ENCODE data around the gene PSD.

Gene PSD

DNA sequence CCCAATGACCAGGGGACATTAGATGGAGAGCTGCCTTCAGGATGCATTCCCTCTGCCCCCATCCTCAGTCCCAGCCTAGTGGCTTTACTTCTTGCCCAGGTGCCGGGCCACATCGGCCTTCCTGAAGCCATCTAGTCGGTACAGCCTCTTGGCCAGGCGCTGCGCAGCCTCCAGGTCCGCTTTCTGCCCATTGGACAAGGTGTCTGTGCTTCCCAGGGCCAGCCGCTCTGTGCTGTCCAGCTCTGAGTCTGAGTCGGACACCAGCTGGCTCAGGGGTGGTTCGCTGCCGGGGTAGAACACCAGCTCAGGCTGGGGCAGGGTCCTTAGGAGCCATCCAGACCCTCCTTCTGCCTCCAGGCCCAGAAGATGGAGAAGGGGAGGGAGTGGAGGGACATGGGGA is 6.3 kb downstream of the PSD start:
- TF ChIP-seq, protein P1, sequence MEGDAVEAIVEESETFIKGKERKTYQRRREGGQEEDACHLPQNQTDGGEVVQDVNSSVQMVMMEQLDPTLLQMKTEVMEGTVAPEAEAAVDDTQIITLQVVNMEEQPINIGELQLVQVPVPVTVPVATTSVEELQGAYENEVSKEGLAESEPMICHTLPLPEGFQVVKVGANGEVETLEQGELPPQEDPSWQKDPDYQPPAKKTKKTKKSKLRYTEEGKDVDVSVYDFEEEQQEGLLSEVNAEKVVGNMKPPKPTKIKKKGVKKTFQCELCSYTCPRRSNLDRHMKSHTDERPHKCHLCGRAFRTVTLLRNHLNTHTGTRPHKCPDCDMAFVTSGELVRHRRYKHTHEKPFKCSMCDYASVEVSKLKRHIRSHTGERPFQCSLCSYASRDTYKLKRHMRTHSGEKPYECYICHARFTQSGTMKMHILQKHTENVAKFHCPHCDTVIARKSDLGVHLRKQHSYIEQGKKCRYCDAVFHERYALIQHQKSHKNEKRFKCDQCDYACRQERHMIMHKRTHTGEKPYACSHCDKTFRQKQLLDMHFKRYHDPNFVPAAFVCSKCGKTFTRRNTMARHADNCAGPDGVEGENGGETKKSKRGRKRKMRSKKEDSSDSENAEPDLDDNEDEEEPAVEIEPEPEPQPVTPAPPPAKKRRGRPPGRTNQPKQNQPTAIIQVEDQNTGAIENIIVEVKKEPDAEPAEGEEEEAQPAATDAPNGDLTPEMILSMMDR (IDR thresholded peaks at IDR 0.05) = no peak
- no peak for TF ChIP-seq ZFX (IDR thresholded peaks at IDR 0.05; ENCODE audit: borderline replicate concordance)
- H3K27ac ChIP-seq = no peak overlapping the region

DNA sequence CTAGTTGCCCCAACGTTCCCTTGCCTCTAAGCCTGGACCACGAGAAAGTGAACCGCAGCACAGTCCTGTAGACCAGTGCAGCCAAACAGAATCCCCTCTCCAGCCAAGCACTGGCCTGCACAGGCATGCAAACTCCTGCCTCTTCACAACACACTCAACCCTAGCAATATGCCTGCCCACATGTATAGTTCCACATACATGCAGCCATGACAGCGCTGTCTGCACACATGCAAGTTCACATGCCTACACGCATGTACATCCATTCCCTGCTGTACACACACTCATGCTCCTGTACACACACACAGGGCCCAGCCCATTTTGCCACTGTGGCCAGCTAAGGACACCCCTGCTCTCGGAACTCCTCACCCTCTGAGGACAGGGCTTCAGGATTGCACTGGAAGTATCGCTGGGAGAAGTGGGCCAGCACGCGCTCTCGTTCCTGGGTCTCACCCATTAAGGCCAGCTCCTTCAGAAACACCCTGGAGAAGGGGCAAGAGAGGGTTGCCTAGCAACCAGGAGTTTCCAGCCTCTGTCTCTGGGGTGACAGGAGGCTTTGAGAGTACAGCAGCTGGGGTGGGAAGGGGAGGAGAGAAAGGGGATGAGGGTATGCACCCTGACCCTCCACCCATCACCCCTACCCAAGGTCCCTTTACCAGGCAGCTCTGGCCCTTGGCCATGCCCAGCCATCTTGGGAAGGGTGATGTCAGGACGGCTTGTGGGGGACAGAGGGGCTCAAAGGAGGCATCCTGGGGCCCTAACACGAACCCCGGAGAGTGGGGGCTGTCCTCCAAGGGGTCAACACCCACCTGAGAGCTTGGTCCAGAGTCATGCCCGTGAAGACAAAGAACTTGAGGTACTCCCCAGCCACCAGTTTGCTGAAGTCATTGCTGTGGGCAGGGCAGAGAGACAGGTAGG is 7.0 kb downstream of the PSD start:
- TF ChIP-seq, protein P1 (IDR thresholded peaks at IDR 0.05) = no peak
- TF ChIP-seq ZFX (IDR thresholded peaks at IDR 0.05; ENCODE audit: borderline replicate concordance) = no peak
- H3K27ac ChIP-seq = peak overlapping the region; percentile 59; the same call in 1 of the 2 replicates

DNA sequence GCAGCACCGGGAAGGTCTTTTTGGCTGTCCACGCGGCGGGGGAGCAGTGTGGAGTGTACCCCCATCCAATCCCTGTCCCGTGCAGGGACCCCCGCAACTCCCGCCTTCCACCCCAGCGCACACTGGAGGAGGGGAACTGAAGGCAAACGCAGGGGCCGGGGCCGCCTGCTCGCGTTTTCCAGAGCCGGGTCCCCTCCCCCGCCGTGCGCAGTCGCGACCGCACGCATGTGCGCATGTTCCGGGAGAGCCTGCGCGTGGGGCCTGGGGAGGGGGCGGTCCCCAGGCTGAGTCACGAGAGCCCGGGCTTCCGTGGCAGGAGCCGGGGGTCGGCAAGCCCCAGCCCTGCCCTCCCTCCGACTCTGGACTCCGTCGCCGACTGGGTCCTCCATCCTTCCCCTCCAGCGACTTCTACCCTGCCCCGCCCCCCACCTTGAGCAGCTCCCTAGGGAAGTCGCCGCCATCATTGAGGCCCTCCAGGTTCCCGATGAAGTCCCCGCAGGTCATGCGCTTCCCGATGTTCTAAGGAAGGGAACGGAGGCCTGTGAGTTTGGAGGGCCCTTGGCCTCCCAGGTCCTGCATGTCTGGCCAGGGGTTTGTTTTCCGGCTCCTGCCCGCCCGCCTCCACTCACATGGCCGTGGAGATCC is 8.0 kb downstream of the PSD start:
- no peak for TF ChIP-seq ZFX (IDR thresholded peaks at IDR 0.05; ENCODE audit: borderline replicate concordance)
- TF ChIP-seq, protein P1 (IDR thresholded peaks at IDR 0.05) = no peak
- H3K27ac ChIP-seq = peak overlapping the region; percentile 59

DNA sequence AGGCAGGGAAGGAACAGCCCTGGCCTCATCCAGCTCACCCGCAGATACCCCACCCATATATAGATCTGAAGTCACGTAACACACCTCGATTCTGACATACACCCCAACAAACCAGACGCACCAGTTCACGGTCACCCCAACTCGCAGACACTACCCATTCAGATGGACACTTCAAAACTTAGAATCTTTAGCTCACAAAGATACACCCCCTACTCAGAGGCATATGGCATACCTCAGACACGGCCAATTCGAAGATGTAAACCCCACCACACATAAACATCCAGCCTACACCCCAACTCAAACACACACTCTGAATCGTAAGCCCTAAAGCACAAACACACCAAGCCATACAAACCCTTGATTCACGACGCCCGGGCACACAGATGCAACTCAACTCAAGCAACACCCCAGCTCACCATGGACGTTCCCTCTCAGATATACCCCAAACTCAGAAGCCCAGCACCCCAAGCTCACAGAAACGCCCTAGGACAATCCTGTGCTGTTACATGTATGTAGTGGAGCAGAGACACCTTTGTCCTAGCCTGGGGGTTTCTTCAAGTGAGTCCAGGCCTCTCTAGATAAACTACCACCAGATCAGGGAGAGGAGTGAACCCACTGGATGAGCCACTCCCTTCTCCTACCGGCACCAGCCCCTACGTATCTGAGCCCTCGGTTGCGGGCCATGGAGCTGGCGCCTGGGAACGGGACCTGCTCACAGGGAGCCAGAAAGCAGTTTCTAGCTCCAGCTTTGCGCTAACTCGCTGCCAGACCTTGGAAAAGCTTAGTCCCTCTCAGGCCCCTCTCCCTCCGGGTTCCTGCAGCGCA is 8.8 kb downstream of the PSD start:
- peak overlapping the region; percentile 59 for H3K27ac ChIP-seq
- no peak for TF ChIP-seq ZFX (IDR thresholded peaks at IDR 0.05; ENCODE audit: borderline replicate concordance)
- TF ChIP-seq, protein P1 (IDR thresholded peaks at IDR 0.05) = no peak

DNA sequence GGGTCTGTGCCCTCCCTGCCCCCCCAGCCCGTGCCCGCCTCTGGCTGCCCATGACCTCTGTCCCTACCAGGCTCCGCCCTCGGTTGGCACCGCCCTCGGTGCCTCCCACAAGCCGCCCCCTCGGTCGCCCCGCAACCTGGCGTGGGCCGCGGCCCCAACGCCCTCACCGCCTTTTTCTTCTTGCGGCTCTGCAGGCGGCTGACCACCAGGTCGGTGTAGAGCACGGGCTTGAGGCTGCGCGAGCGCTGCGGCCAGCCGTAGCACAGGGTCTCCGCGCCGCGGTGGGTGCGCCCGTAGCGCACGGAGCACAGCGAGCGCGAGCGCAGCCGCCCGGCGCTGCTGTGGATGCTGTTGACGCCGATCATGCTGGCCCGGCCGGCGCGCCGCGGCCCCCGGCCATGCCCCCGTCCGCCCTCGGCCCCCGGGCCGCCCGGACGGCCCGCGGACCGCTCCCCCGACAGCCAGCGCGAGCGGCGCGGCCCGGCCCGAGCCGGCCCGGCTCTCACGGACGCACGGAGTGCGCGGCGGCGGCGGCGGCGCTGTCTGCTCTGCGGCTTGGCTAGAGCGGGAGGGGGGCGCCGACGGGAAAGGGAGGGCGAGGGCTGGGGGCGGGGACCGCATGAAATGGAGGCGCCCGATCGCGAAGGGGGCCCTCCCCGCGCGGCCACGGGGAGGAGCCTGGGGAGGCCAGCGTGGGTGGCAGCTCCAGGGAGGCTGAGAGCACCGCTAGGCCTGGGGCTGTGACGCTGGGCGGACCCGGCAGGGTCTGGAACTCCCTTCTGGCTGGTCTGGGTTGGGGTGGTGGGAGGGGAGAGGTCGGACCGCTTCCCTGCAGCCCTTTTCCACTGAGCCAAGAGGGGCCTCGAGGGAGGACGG is 9.6 kb downstream of the PSD start:
- H3K27ac ChIP-seq = peak overlapping the region; percentile 59
- TF ChIP-seq, protein P1 (IDR thresholded peaks at IDR 0.05) = no peak
- TF ChIP-seq ZFX (IDR thresholded peaks at IDR 0.05; ENCODE audit: borderline replicate concordance) = no peak

DNA sequence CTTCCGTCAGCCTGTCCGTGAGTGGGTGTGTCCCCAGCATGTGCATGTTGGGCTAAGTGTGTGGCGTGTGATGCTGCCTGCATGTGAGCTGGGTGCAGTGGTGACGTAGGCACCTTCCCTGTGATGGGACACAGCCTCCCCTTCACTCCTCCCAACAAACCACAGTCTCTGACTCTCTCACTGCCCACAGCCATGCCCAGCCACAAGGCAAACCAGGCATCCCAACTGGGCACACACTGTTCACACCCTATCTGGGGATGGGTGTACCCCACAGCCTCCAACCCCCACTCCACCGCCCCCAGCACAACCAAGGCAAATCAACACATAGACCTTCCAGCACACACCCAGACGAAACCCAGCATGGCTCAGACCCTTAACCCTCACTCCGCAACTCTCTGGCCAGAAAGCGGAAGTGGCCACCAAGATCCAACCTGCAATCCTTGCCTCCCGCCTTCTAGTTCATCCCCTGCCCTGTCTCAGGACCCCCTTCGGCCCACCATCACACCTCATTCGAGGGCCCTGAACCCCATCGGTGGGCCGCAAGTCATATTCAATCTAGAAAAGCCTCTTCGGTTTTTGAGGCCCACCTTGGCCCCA is 10.4 kb downstream of the PSD start:
- TF ChIP-seq, protein P1 (IDR thresholded peaks at IDR 0.05) = no peak
- TF ChIP-seq ZFX (IDR thresholded peaks at IDR 0.05; ENCODE audit: borderline replicate concordance) = no peak
- H3K27ac ChIP-seq = peak overlapping the region; percentile 59; the same call in 1 of the 2 replicates
